Measurements from ENCODE around the gene CACNA1G.

DNA sequence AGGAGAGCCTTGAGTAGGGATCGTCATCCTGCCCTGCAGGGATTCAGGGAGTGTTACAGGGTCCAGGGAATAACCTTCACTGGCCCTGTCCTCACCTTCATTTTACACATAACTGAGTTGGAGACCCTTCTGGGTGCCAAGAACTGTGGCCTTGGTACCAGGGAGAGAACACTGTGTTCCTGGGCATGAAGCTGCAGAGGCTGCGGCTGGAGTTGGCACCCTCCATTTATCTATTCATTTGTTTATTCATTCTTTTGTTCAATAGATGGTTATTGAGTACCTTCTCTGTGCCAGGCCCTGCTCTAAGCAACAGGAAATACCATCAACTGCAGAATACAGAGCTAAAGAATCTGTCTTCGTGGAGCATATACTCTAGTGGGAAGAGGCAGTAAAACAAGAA lies 80.8 kb downstream of the CACNA1G start:
- TF ChIP-seq CTCF (conservative IDR thresholded peaks at IDR 0.05; ENCODE audit: low read depth, low read length) = no peak
- no peak for TF ChIP-seq EZH2 (IDR thresholded peaks at IDR 0.05; ENCODE audit: low read length, unreplicated experiment)

All from PC-3 (cell line).